B cell (primary cell): Measurements from ENCODE around the gene NDST3. TPM values are rescaled to one million over a fixed set of nuclear protein-coding genes. Genes with fewer than 3 reads are reported as not detected.

Experiments
- ATAC-seq: fragments of 200-7000 bp; cut with Tn5 transposase; one replicate; pipeline ENCODE4 v1.10.0; 2021; ENCODE audit warnings: low read depth, mild to moderate bottlenecking, moderate number of reproducible peaks, moderate library complexity
- CTCF ChIA-PET: fragments of 350-600 bp; sonication (Branson Sonifier 250); formaldehyde crosslinking; loops from one replicate; lab custom pipeline; 2021; ENCODE audit warnings: antibody characterized with exemption, inconsistent platforms; lab: Charles Lee
- POLR2A ChIA-PET: fragments of 350-600 bp; sonication (Branson Sonifier 250); formaldehyde crosslinking; loops from one replicate; lab custom pipeline; 2021; ENCODE audit warnings: antibody characterized with exemption; lab: Charles Lee
- DNase-seq: peaks from one replicate; pipeline ENCODE4 v3.0.0; 2013
- H2AFZ ChIP-seq: 2 replicates; pipeline ENCODE4 v1.6.1; 2012; ENCODE audit warnings: mild to moderate bottlenecking, low read depth, low read length; ENCODE audit not compliant: insufficient read depth, poor library complexity, severe bottlenecking
- H3K27ac ChIP-seq, 2 donors: 1 replicate in 1 of 2; 2 replicates in 1 of 2; pipeline ENCODE4 v1.5.1; 2012 to 2013; ENCODE audit warnings: low read length in 2 of 2, mild to moderate bottlenecking in 2 of 2, moderate library complexity in 1 of 2
- H3K27me3 ChIP-seq, 4 experiments: fragments of 200-600 bp in 1 of 4; sonication (generic) in 1 of 4; replicated peaks in 1 of 4; 1 replicate in 2 of 4; 2 replicates in 2 of 4; pipeline versions ENCODE4 v1.6.1 to v1.7.0; 2013 to 2016; ENCODE audit warnings: low read length in 3 of 4, mild to moderate bottlenecking in 2 of 4, mixed read lengths in 1 of 4, moderate library complexity in 1 of 4; ENCODE audit not compliant: insufficient read depth in 4 of 4, control insufficient read depth in 3 of 4; ENCODE audit errors: control extremely low read depth in 1 of 4
- H3K36me3 ChIP-seq, 2 experiments: replicated peaks in 1 of 2; 1 replicate in 1 of 2; 2 replicates in 1 of 2; pipeline versions ENCODE4 v1.6.1 to v1.7.1; 2013; ENCODE audit warnings: low read length in 1 of 2; ENCODE audit not compliant: insufficient read depth in 2 of 2, control insufficient read depth in 1 of 2; ENCODE audit errors: control extremely low read depth in 1 of 2, extremely low read depth in 1 of 2
- H3K4me1 ChIP-seq, 2 donors: fragments of 200-600 bp in 1 of 2; sonication (generic) in 1 of 2; 1 replicate in 1 of 2; 2 replicates in 1 of 2; pipeline versions ENCODE4 v1.5.1 to v1.6.1; 2013 to 2017; ENCODE audit warnings: low read length in 2 of 2; ENCODE audit not compliant: control insufficient read depth in 2 of 2, insufficient read depth in 2 of 2
- H3K4me2 ChIP-seq: replicated peaks from 2 replicates; pipeline ENCODE3; 2012; ENCODE audit warnings: mild to moderate bottlenecking, low read depth, low read length; ENCODE audit not compliant: poor library complexity, severe bottlenecking
- H3K4me3 ChIP-seq, 5 experiments: fragments of 200-600 bp in 1 of 5; sonication (generic) in 1 of 5; 1 replicate in 3 of 5; 2 replicates in 2 of 5; pipeline versions ENCODE4 v1.5.1 to v1.7.0; 2011 to 2016; ENCODE audit warnings: low read length in 4 of 5, mild to moderate bottlenecking in 4 of 5, low read depth in 2 of 5, control low read depth in 1 of 5, moderate library complexity in 1 of 5; ENCODE audit not compliant: insufficient read depth in 1 of 5; ENCODE audit errors: control extremely low read depth in 1 of 5, extremely low read depth in 1 of 5
- H3K79me2 ChIP-seq: fragments of 200-600 bp; sonication (generic); one replicate; pipeline ENCODE4 v1.6.0; 2016; ENCODE audit warnings: low read length; ENCODE audit not compliant: control insufficient read depth, insufficient read depth
- H3K9ac ChIP-seq: fragments of 200-600 bp; sonication (generic); 2 replicates; pipeline ENCODE4 v1.6.1; 2017; ENCODE audit warnings: mild to moderate bottlenecking, low read length, moderate library complexity
- H3K9me3 ChIP-seq, 3 donors: one replicate each; pipeline versions ENCODE4 v1.6.1 to v1.7.1; 2013; ENCODE audit warnings: low read length in 2 of 3; ENCODE audit not compliant: control insufficient read depth in 2 of 3, insufficient read depth in 1 of 3; ENCODE audit errors: control extremely low read depth in 1 of 3
- H4K20me1 ChIP-seq: 2 replicates; pipeline ENCODE4 v1.6.0; 2012; ENCODE audit warnings: mild to moderate bottlenecking, low read length; ENCODE audit not compliant: insufficient read depth, control insufficient read depth, poor library complexity, severe bottlenecking
- H3K27ac Mint-ChIP-seq: one replicate; pipeline ENCODE4 v1.8.0; 2021; ENCODE audit warnings: mixed read lengths
- H3K27me3 Mint-ChIP-seq: one replicate; pipeline ENCODE4 v1.8.0; 2021; ENCODE audit warnings: mixed read lengths
- H3K4me1 Mint-ChIP-seq: one replicate; pipeline ENCODE4 v1.8.0; 2021; ENCODE audit warnings: mixed read lengths
- H3K4me3 Mint-ChIP-seq: one replicate; pipeline ENCODE4 v1.8.0; 2021; ENCODE audit warnings: mixed read lengths
- H3K9me3 Mint-ChIP-seq: one replicate; pipeline ENCODE4 v1.8.0; 2022; ENCODE audit warnings: mixed read lengths; ENCODE audit not compliant: insufficient read depth
- CTCF ChIP-seq: fragments of 200-600 bp; IDR thresholded peaks from one replicate; pipeline ENCODE4 v1.8.0; 2022; ENCODE audit warnings: antibody characterized with exemption, mild to moderate bottlenecking
- EZH2 ChIP-seq: IDR thresholded peaks from 2 replicates; pipeline ENCODE4 v1.6.1; 2012; ENCODE audit warnings: borderline replicate concordance, low read depth, mild to moderate bottlenecking, moderate library complexity, low read length; ENCODE audit not compliant: insufficient read depth, poor library complexity, severe bottlenecking
- WGBS: methylation state at CpG from one replicate; pipeline ENCODE4 v1.1.5; 2013; ENCODE audit warnings: missing lambda C conversion rate; ENCODE audit not compliant: insufficient coverage; 5-methylcytosine and 5-hydroxymethylcytosine counted together
- intact Hi-C: fragments of 100-400 bp; cut with micrococcal nuclease; formaldehyde crosslinking; loops from one replicate; pipeline ENCODE4 v1.10.0; 2022
- polyA plus RNA-seq: library from polyadenylated mRNA; depleted of rRNA; stranded (reverse); fragments of >200 nt; gene quantifications from 2 replicates; pipeline ENCODE4 v1.2.3, GENCODE V29; 2012
- total RNA-seq, 2 donors: library from RNA; stranded (reverse); fragments of 120-200 nt in 1 of 2; gene quantifications; 1 replicate in 1 of 2; 2 replicates in 1 of 2; pipeline versions ENCODE4 v1.2.3 to v1.2.4, GENCODE V29; 2013 to 2022

Gene NDST3
- total and polyA plus RNA-seq, 2 donors (not counting 1 experiment from before 2014, with no cell fraction given) = not detected

DNA sequence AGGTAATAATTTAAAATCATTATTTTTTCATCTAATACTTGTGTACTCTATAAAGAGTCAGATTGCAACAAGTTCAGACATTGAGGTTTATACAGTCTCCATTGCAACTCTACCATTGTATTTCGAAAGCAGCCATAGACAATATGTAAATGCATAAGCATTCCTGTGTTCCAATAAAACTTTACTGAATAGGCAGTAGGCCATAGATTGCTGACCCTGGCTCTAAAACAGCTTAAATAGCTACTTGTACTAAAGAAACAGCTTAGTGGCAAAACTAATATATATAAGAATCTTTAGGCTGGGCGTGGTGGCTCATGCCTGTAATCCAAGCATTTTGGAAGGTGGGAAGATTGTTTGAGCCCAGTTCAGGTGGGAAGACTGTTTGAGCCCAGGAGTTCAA, 203.2 kb downstream of the NDST3 start:
- no peak for TF ChIP-seq CTCF
- no peak overlapping the region for H3K4me3 Mint-ChIP-seq

GRCh38 chr4:118249890-118250289, 215.6 kb downstream of the NDST3 start:
- no CpG with 5 or more reads among the region's 3 CpGs for WGBS
- H3K4me3 ChIP-seq = no peak overlapping the region
- no peak overlapping the region for H3K4me3 Mint-ChIP-seq
- H3K27me3 ChIP-seq = no peaks in the 10 kb centered on the region
- no peak overlapping the region for H2AFZ ChIP-seq
- H3K27me3 Mint-ChIP-seq = no peaks in the 10 kb centered on the region
- H3K36me3 ChIP-seq = no peaks in the 10 kb centered on the region
- no peak overlapping the region for H3K4me2 ChIP-seq
- DNase-seq (no peak), ATAC-seq (no peak)
- ChIA-PET POLR2A (no interaction called here), CTCF (no interaction called here)
- TF ChIP-seq EZH2 (no peak), CTCF (no peak)
- intact Hi-C loops = no loop called here
- peaks cover 0 to 2% (median 0%) of the 10 kb centered on the region in 3 donors for H3K9me3 ChIP-seq
- no peaks in the 10 kb centered on the region for H3K4me1 ChIP-seq
- no peak overlapping the region for H3K27ac Mint-ChIP-seq
- H3K9me3 Mint-ChIP-seq = peaks cover 6% of the 10 kb centered on the region
- no peaks in the 10 kb centered on the region for H4K20me1 ChIP-seq
- H3K9ac ChIP-seq = no peak overlapping the region
- H3K27ac ChIP-seq = no peak overlapping the region
- H3K79me2 ChIP-seq = no peaks in the 10 kb centered on the region
- H3K4me1 Mint-ChIP-seq = no peaks in the 10 kb centered on the region

More for the DNA sequence above, 203.2 kb downstream of the NDST3 start:
- no peaks in the 10 kb centered on the region for H3K9me3 Mint-ChIP-seq
- ChIA-PET CTCF (no interaction called here), POLR2A (no interaction called here)
- Histone ChIP-seq H3K36me3 (no peaks in the 10 kb centered on the region), H3K4me1 (no peaks in the 10 kb centered on the region), H3K9me3 (no peaks in the 10 kb centered on the region), H2AFZ (no peak overlapping the region), H3K4me3 (no peak overlapping the region), H3K27me3 (no peaks in the 10 kb centered on the region), H3K27ac (no peak overlapping the region), H3K79me2 (no peaks in the 10 kb centered on the region), H3K4me2 (no peak overlapping the region), H4K20me1 (no peaks in the 10 kb centered on the region), H3K9ac (no peak overlapping the region)
- DNase-seq (no peak), ATAC-seq (no peak)
- 80% methylated on average over 1 of the region's 2 CpGs for WGBS
- peaks cover 6% of the 10 kb centered on the region for H3K27me3 Mint-ChIP-seq
- no peak overlapping the region for H3K27ac Mint-ChIP-seq
- H3K4me1 Mint-ChIP-seq = no peaks in the 10 kb centered on the region
- intact Hi-C loops = no loop called here
